ENCODE data around the gene TAF1C.

- TF ChIP-seq FOS (IDR thresholded peaks at IDR 0.05; ENCODE audit: low read depth, low read length) (no peak), POLR2A (IDR thresholded peaks at IDR 0.05; ENCODE audit: low read depth, low read length) (no peak), CTCF (conservative IDR thresholded peaks at IDR 0.05; ENCODE audit: low read depth, low read length) (no peak), MXI1 (IDR thresholded peaks at IDR 0.05; ENCODE audit: borderline replicate concordance, low read depth, low read length) (no peak), SMC3 (IDR thresholded peaks at IDR 0.05; ENCODE audit: low read depth, low read length) (no peak), RAD21 (IDR thresholded peaks at IDR 0.05; ENCODE audit: low read length) (no peak), USF2 (IDR thresholded peaks at IDR 0.05; ENCODE audit: low read depth, low read length) (no peak)
Observed at GRCh38 chr16:84198401-84198800, 11.5 kb upstream of the TAF1C start.
